ENCODE results near the gene CORO1C.

CORO1C gene

DNA sequence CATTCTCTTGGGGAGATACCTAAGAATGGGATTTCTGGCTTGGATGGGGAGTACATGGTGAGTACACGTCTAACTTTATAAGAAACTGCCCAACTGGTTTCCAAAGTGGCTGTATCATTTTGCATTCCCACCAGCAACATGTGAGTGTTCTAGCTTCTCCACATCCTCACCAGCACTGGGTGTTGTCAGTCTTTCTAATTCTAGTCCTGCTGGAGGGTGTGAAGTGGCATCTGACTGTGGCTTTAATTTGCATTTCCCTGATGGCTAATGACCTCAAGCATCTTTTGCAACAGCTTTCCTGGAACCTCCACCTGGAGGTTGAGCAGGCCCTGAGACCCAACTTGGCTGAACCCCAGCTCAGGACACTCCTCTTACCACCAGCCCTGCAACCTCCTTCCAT, 115.4 kb downstream of the CORO1C start:
- no peak for DNase-seq (ENCODE audit: low read depth in 2 of 2)

DNA sequence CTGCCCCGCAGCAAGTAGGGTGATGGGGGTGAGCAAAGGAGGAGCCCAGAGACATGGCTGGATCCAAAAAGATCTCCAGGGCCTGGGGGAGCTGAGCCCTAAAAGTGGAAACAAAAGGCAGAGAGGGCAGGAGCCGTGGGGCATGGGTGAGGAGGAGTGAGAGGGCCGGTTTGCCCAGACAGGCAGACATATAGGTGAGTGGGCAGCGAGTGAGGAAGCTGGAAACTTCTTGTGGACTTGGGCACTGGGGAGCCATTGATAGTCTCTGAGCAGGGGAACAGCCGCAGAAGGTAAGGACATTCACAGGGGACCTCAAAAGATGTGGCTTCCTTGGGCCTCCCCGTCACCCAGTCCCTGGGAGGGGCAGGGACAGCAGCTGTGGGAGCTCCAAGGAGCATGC, 116.7 kb downstream of the CORO1C start:
- no peak for DNase-seq (ENCODE audit: low read depth in 2 of 2)

DNA sequence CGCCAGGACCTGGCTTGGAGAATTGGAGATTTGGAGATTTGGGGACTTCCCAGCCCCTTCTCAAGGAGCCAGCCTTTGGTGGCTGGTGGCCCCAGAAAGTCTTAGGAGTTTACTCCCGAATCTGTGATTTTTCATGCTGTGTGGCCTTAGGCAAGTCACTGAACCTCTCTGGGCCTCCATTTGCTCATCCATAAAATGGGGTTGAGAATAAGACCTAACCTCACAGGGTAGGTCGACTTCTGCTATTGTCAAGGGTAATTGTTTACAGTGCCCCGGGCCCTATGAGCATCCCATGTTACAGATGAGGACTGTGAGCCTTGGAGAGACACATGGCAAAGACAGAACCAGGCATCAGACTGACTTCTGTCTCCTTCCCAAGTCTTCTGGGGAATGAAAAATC, 117.3 kb downstream of the CORO1C start:
- DNase-seq (ENCODE audit: low read depth in 2 of 2): no peak

DNA sequence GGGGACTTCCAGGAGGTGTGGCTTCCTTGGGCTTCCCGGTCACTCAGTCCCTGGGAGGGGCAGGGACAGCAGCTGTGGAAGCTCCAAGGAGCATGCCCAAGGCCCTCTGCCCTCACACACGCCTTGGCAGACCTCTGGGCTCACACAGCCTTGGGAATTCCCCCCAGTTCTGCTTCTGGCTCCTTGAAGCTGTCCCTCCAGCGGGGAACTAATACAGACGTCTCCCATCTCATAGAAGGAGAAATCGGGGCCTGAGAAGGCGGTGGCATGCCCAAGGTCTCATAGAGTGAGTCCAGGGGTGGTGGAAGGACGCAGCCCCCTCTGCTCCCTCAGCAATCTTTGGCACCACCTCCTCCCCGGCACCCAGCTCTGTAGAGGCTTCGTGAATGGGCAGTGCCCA, 117.8 kb downstream of the CORO1C start:
- DNase-seq (ENCODE audit: low read depth in 2 of 2): no peak

DNA sequence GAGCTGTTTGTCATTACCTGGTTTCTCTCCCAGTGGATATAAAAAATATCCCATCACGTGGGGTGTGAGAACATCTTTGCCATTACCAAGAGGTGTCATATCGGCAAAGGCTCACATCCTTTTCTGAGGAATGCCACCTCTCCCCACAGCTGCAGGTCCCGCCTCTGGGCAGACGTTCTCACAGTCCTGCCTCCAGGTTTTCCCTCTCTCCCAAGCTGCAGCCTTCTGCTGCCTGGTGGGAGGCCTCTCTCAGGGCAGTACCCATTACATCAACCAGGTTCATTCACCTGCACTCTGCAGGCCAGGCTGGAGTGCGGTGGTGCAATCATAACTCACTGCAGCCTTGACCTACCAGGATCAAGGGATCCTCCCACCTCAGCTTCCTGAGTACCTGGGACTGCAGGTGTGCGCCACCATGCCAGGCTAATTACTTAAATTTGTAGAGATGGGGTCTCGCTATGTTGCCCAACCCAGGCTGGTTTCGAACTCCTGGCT, 118.5 kb downstream of the CORO1C start:
- no peak for DNase-seq (ENCODE audit: low read depth in 2 of 2)

DNA sequence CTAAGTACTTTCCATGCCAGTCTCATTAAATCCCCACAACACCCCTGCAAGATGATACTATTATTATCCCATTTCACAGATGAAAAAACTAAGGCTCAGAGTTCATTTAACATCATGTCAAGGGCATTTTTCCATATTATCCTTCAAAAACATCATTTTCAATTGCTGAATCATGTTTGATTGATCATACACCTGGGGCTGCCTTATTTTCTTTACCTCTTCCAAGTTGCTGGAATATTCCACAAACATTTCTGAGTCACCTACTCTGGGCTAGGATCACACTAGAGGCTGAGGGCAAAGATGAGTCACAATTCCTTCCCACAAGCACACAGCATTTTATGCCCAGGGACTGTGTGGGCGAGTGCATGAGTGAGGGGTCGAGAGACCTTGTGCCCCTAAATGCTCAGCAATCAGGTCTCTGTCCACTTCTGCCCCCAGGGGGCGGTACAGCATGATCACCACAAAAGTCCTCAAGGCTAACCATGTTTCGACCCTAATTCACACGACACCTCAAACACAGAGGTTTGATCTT, 119.4 kb downstream of the CORO1C start:
- peak; percentile 43 to 53 for DNase-seq (ENCODE audit: low read depth in 2 of 2)

DNA sequence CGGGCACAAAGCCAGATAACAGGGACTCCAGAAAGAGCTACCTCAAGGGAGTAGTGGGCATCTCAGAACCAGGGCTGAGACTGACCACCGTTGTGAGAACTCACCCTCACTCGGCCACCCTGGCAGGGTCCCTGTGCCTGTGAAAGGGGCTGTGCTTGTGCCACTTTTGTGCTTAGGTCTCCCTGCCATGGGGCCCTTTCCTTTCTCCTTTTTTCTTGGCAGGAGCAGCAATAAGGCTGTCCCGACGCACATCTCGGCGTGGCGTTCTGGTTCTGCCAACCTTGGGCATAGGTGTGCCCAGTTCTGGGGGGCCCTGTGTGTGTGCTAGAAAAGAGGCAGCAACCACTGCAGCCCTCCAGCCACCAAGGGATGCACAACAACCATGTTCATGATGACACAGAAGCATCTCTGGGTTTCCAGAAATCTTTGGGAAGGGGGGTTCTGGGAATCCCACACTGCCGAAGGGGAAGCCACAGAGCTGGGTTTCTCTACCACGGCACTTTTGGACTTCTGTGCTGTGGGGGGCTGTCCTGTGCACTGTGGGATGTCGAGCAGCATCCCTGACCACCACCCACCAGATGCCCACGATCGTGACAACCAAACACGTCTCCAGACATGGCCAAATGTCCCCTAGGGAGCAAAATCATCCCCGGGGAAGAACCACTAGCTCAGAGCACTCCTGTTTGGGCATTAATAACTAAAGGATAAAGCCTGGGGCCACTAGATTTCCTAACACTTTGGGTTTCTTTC, 120.3 kb downstream of the CORO1C start:
- no peak for DNase-seq (ENCODE audit: low read depth in 2 of 2)

DNA sequence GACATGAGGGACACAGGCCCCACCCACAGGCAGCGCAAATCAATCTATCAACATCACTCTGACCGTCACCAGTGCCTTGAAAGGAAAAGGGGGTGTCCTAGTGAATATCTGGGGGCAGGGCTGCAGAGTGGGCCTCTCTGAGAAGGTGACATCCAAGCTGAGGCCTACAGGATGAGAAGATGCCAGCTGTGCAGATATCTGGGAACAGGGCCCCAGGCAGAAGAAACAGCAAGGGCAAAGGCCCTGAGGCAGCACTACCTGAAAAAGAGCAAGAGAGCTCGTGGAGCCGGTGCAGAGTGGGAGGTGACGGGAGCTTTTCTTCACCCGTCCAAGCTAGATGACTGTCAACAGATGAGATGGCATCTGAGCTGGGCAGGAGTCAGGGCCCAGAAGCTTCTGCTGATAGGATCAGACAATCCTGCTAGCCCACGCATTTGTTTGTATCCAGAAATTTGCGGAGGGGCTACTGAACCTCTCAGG, 120.9 kb downstream of the CORO1C start:
- no peak for DNase-seq (ENCODE audit: low read depth in 2 of 2)

DNA sequence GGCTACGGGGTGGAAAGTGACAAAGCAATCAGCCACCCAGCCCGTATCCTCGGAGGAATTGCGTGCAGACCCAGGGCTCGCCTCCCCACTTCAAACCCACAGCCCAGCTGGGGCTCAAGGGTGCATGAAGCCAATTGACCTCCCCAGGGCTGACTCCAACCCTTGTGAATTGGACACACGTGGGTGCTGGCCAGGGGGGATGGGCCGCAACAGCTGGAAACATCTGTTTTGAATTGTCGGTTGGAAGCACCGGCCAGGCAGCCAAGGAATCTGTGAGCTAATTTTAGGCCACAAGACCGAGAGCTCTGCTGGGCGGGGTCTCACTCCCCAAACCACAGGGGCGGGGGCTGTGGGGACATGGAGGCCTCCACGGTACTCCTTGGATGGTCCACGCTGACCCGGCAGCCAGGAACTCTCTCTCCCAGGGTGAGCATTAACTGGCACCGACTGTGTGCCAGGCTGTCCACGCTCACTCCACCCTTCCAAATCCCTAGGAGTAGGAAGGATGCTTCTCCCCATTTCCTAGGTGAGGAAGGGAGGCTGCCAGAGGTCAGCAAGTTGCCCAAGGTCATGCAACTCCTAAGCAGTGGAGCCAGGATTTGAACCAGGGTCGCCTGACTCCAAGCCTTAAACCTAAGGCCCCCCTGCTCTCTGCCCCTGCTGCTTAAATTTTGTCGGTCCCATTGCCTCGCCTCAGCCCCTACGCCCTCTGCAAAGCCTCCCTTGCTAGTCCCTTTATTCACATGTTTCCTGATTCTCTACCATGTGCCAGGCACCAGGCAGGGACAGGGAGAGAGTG, 121.6 kb downstream of the CORO1C start:
- no peak for DNase-seq (ENCODE audit: low read depth in 2 of 2)

DNA sequence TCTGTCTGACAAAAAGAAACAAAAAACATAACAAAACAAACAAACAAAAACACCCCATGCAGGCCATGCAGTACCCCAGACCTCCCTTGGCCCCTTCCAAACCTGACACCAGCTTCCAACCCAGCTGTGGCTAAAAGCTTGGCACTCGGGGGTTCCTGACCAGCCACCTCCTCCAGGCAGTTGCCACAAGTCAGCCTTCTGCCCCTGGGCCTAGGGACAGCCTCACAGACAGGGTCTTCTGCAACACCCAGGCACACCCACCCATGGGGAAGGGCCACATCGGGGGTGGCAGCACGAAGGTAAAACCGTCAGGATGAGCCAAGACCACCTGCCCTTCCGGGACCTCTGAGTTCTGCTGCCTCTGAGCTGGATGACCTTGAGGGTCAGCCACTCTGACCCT, 122.7 kb downstream of the CORO1C start:
- DNase-seq (ENCODE audit: low read depth in 2 of 2): no peak

DNA sequence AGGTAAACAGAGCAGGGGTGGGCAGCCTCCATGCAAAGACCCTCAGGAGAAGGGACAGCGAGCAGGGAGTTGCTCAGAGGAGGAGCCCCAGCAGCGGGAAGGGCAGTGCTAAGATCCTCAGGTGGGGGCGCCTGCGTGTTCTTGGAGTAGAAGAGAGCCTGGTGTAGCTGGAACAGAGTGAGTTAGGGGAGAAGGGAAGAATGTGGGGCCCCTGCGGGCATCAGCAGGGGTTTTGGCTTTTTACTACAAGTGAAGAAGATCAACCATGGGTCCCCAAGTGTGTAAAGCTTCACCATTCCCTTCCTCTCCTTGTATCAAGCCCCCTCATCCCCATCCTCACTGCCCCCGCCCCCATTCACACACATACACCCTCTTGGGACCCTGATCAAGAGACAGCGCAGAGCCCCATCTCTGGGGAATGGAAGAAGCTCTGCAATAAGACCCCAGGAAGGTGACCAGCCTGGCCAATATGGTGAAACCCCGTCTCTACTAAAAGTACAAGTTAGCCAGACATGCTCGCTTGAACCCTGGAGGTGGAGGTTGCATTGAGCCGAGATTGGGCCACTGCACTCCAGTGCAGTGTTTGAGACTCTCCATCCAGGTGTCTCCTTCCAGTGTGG, 123.2 kb downstream of the CORO1C start:
- DNase-seq (ENCODE audit: low read depth in 2 of 2): no peak

DNA sequence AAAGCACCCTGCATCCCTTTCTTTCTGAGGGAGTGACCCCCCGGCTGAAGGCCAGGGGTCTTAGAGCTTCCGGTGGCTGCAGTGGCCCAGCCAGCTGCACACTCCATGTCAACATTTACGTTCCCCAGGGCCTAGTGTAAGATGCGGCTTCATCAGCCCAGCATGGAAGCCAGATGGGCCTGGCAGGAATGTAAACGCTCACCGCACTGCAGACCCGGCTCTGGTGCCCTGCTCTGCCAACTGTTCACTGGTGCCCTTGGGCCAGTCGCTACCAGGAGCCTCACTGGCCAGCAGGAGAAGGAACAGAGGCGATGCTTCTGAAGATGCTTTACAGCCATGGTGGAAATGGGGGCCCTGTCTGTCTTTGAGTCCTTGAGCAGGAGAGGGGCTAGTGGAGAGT, 124.8 kb downstream of the CORO1C start:
- no peak for DNase-seq (ENCODE audit: low read depth in 2 of 2)

DNA sequence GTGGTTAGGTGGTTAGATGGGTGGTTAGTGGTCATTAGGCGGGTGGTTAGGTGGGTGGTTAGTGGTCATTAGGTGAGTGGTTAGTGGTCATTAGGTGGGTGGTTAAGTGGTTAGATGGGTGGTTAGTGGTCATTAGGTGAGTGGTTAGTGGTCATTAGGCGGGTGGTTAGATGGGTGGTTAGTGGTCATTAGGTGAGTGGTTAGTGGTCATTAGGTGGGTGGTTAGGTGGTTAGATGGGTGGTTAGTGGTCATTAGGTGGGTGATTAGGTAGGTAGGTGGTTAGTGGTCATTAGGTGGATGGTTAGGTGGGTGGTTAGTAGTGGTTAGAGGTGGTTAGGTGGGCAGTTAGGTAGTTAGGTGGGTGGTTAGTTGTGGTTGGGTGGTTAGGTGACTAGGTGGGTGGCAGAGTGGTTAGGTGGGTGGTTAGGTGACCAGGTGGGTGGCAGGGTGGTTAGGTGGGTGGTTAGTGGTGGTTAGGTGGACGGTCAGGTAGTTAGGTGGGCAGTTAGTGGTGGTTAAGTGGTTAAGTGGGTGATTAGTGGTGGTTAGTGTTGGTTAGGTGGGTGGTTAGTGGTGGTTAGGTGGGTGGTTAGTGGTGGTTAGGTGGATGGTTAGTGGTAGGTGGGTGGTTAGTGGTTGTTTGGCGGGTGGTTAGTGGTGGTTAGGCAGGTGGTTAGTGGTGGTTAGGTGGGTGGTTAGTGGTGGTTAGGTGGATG, 125.5 kb downstream of the CORO1C start:
- DNase-seq (ENCODE audit: low read depth in 2 of 2): no peak

DNA sequence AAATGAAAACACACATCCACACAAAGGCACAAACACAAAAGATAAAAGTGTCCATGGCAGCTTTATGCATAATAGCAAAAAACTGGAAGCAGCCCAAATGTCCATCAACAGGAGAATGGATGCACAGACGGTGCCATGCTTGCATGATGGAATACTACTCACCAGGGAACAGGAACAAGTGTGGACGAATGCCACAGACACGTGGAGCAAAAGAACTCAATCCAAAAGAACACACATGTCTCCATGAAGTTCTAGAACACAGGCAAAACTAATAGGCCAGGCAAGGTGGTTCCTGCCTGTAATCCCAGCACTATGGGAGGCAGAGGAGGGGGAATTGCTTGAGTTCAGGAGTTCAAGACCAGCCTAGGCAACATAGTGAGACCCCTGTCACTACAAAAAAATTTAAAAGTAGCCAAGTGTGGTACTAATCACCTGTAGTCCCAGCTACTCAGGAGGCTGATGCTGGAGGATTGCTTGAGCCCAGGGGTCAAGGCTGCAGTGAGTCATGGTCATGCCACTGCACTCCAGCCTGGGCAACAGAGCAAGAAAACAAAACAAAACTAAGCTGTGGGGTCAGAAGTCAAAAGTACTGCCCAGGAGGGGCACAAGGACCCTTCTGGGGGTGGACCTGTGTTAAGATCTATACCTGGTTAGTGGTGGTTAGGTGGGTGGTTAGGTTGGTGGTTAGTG, 126.2 kb downstream of the CORO1C start:
- no peak for DNase-seq (ENCODE audit: low read depth in 2 of 2)

DNA sequence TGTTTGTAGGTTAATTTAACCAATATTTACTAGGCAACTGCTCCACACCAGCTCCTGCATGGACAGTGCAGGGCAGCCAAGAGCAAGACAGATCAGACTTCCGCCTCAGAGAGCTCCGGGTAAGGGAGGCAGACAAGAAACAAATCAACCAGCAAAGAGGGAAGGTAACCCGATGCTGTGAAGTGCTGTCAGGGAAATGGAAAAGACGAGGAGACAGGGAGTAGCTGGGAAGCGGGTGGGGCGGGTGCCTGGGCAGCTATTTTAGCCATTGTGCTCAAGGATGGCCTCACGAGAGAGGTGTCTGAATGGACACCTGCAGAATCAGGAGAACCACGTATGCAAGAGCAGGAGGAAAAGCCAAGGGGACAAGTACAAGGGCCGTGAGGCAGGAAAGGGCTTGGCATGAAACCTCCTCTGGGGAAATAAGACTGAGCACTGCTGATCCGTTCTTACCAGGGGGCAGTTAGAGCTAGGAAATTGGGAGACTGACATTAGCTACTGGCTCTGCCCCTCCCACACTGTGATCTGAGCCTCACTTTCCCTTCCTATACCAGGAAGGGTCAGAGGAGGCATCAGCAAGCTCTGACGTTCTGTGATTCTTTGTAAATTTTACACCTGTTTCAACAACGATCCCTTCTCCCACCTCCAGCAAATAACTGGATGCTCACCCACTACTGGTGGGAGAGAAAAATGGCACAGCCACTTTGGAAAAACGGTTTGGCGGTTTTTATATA, 126.9 kb downstream of the CORO1C start:
- no peak for DNase-seq (ENCODE audit: low read depth in 2 of 2)

DNA sequence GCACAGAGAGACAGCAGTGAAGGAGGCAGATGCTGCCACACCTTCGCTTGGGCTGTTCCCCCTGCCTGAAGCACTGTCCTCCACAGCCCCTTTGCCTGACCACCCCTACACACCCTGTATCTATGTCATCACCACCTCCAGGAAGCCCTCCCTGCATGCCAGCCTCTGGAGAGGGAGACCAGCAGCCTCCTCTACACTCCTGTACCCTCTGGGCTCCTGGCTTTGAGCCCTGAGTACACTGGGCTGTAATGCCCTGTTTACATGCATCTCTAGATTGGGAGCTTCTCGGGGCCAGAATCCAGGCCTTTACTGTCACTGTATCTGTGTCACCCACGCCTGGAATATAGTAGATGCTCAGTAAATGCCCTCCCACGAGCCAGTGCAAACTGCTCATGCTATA, 127.6 kb downstream of the CORO1C start:
- no peak for DNase-seq (ENCODE audit: low read depth in 2 of 2)

DNA sequence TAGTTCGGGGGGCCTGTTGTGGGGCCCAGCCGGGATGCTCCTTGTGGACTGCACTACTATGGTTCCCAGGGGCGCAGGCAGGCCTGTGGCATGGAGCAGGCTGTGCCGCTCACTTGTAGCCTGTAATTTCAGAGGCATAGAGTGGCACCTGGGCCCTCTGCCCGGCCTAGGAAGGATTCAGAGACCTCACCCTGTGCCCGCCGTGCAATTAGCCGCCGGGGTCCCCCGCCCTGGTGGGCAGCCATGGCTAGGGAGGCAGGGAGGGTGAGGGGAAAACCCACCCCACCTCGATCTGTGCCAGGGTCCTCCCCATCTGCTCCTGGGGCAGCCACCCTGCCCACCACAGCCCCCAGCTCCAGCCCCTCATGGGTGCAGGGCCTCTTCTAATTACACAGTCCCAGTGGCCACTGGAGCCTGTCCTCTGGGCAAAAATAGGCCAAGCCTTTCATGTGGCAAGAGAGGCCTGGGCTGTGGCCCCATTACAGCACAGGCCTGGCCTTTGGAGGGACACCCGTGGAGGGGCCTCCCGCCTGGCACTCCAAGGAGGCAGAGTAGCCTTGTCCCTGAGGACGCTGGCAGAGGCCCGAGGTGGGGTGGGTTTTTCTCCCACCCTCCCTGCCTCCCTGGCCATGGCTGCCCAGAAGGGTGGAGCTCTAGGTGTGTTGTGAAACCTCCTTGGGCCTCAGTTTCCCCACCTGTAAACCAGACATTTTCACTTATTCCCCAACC, 128.2 kb downstream of the CORO1C start:
- DNase-seq (ENCODE audit: low read depth in 2 of 2): no peak

DNA sequence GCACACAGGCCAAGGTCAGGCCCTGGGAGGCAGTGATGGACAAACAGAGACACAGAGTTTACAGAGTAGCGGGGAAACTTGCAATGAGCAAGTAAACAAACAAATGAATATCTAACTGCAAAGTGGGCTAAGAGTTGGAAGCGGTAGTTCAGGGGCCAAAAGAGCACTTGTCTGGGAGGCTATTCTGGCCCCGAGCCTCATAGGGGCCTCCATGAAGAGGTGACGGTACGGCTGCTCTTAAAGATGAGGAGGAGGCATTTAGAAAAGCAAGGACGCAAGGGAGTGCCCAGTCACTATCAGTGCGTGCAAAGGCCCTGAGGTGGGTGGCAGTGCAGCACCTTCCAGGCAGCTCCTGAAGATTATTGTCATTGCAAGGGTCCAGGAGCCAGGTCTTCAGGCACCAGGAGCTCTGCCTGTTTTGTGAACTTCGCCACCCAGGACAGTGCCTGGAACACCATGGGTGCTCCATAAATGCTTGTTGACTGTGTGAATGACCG, 129.1 kb downstream of the CORO1C start:
- no peak for DNase-seq (ENCODE audit: low read depth in 2 of 2)

DNA sequence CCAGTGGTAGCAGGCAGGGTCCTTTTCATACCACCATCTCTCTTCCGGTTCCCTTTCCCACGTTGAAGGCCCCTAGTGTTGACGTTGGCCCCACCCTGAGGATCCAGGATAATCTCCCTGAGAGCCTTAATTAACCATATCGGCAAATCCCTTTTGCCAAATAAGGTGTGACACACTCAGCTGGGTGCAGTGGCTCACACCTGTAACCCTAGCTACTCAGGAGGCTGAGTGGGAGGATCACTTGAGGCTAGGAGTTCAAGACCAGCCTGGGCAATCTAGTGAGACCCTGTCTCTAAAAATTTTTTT, 130.7 kb downstream of the CORO1C start:
- DNase-seq (ENCODE audit: low read depth in 2 of 2): no peak
